ENCODE results near the gene TACC2.

Gene TACC2

DNA sequence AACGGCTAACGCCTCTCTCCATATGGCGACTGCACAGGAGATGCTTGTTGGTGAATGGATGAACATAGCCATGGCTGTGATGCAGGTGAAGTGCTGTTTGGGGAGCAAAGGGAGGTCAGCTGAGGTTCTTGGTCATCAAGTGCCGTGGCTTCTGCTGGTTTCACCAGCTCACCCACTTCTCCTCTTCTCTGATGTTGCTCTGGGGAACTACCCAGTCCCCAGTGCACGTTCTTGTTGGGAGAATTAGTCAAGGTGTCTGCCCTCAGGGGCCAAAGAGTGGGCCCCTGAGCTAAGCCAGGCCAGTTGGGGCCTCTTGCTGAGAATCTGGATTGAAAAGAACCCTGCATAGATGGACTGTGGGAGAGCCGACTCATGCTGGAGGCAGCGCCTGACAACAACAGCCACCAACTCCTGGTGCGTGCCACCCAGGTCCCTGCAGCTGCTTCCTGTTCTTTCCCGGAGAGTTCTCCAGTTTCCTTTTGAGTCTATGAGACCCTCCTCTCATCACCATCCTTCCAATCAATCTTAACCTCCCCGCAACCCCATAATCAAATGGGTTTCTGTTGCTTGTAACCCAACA lies 285.1 kb downstream of the TACC2 start:
- WGBS: 92% methylated on average over 9 of the region's 10 CpGs
- DNase-seq: no peak
- Histone ChIP-seq H3K18ac (ENCODE audit: low read depth in 1 of 2, low read length in 2 of 2) (no peak overlapping the region), H3K9ac (ENCODE audit: low read length) (no peak overlapping the region), H3K9me3 (ENCODE audit: control insufficient read depth, low read length) (no peaks in the 10 kb centered on the region), H3K36me3 (ENCODE audit: control insufficient read depth in 1 of 2, insufficient read depth in 2 of 2, low read depth in 1 of 2, low read length in 2 of 2) (peaks cover 6 to 9% of the 10 kb centered on the region in 2 experiments), H3K4me2 (ENCODE audit: low read length, poor library complexity, severe bottlenecking) (no peak overlapping the region), H3K14ac (ENCODE audit: low read length in 2 of 2) (no peak overlapping the region), H3K4me1 (ENCODE audit: control insufficient read depth, insufficient read depth, low read depth, low read length) (peaks cover 2% of the 10 kb centered on the region), H4K91ac (ENCODE audit: low read length) (no peak overlapping the region), H2AK5ac (ENCODE audit: low read length, severe bottlenecking) (no peak overlapping the region), H2BK5ac (ENCODE audit: low read depth, low read length, poor library complexity, severe bottlenecking) (no peak overlapping the region), H3K23ac (ENCODE audit: low read length in 2 of 2) (no peak overlapping the region), H3K4me3 (ENCODE audit: insufficient read depth in 1 of 2, low read depth in 1 of 2, low read length in 2 of 2) (no peak overlapping the region), H3K4ac (ENCODE audit: low read depth in 1 of 2, low read length in 2 of 2) (no peak overlapping the region), H4K8ac (ENCODE audit: low read length) (no peak overlapping the region), H3K79me1 (replicated peaks; ENCODE audit: low read length, poor library complexity, severe bottlenecking) (no peaks in the 10 kb centered on the region), H2BK120ac (ENCODE audit: low read depth, low read length) (no peak overlapping the region), H3K27ac (ENCODE audit: low read length, poor library complexity, severe bottlenecking) (no peak overlapping the region), H2BK15ac (ENCODE audit: low read depth, poor library complexity, severe bottlenecking) (no peak overlapping the region), H3K27me3 (ENCODE audit: control insufficient read depth in 1 of 2, insufficient read depth in 1 of 2, low read length in 2 of 2) (peaks cover 0 to 4% of the 10 kb centered on the region in 2 experiments), H2BK12ac (ENCODE audit: low read length in 2 of 2) (no peak overlapping the region), H2AFZ (ENCODE audit: low read depth, low read length) (no peak overlapping the region)

DNA sequence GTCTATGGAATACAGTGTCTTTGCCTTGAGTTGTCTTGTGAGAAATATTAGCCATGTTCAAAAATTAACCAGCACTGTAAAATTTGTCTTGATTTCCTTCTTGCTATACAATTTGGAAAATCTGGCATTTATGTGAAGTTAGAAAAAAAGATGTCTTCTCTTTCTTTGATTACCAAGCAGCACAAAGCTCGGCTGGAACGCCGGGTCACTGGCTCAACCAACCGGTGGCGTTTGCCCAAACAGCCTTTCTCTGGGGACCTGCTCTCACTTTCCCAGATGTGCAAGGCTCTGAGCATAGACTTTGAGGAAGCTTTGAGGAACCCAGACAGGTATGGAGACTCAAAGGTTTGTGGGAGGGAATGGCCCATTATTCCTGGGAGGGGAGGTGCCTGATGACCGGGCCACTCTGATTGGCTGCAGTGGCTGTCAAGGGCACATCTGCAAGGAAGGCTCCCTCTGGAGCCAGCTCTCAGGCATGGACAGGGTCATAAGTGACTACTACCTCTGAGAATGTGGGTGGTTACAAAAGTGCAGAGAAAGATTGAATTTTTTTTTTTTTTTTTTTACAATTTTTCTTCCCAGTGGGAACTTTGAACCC lies 287.7 kb downstream of the TACC2 start:
- H3K4me3 ChIP-seq (ENCODE audit: insufficient read depth in 1 of 2, low read depth in 1 of 2, low read length in 2 of 2): no peak overlapping the region
- no peak overlapping the region for H3K14ac ChIP-seq (ENCODE audit: low read length in 2 of 2)
- peaks cover 8% of the 10 kb centered on the region for H3K4me1 ChIP-seq (ENCODE audit: control insufficient read depth, insufficient read depth, low read depth, low read length)
- H3K4ac ChIP-seq (ENCODE audit: low read depth in 1 of 2, low read length in 2 of 2): no peak overlapping the region
- no peak overlapping the region for H3K23ac ChIP-seq (ENCODE audit: low read length in 2 of 2)
- no peak overlapping the region for H3K27ac ChIP-seq (ENCODE audit: low read length, poor library complexity, severe bottlenecking)
- H3K79me1 ChIP-seq (replicated peaks; ENCODE audit: low read length, poor library complexity, severe bottlenecking): no peaks in the 10 kb centered on the region
- H3K9me3 ChIP-seq (ENCODE audit: control insufficient read depth, low read length): no peaks in the 10 kb centered on the region
- H2AFZ ChIP-seq (ENCODE audit: low read depth, low read length): no peak overlapping the region
- DNase-seq: peak; percentile 22
- no peak overlapping the region for H4K8ac ChIP-seq (ENCODE audit: low read length)
- H2BK120ac ChIP-seq (ENCODE audit: low read depth, low read length): no peak overlapping the region
- no peak overlapping the region for H2BK15ac ChIP-seq (ENCODE audit: low read depth, poor library complexity, severe bottlenecking)
- 98% methylated on average over 6 of the region's 6 CpGs for WGBS
- H4K91ac ChIP-seq (ENCODE audit: low read length): no peak overlapping the region
- H3K27me3 ChIP-seq (ENCODE audit: control insufficient read depth in 1 of 2, insufficient read depth in 1 of 2, low read length in 2 of 2): peaks cover 0 to 4% of the 10 kb centered on the region in 2 experiments
- H2BK12ac ChIP-seq (ENCODE audit: low read length in 2 of 2): no peak overlapping the region
- H3K36me3 ChIP-seq (ENCODE audit: control insufficient read depth in 1 of 2, insufficient read depth in 2 of 2, low read depth in 1 of 2, low read length in 2 of 2): peaks cover 0 to 2% of the 10 kb centered on the region in 2 experiments
- no peak overlapping the region for H3K4me2 ChIP-seq (ENCODE audit: low read length, poor library complexity, severe bottlenecking)
- no peak overlapping the region for H2AK5ac ChIP-seq (ENCODE audit: low read length, severe bottlenecking)
- no peak overlapping the region for H3K18ac ChIP-seq (ENCODE audit: low read depth in 1 of 2, low read length in 2 of 2)
- no peak overlapping the region for H3K9ac ChIP-seq (ENCODE audit: low read length)
- no peak overlapping the region for H2BK5ac ChIP-seq (ENCODE audit: low read depth, low read length, poor library complexity, severe bottlenecking)

DNA sequence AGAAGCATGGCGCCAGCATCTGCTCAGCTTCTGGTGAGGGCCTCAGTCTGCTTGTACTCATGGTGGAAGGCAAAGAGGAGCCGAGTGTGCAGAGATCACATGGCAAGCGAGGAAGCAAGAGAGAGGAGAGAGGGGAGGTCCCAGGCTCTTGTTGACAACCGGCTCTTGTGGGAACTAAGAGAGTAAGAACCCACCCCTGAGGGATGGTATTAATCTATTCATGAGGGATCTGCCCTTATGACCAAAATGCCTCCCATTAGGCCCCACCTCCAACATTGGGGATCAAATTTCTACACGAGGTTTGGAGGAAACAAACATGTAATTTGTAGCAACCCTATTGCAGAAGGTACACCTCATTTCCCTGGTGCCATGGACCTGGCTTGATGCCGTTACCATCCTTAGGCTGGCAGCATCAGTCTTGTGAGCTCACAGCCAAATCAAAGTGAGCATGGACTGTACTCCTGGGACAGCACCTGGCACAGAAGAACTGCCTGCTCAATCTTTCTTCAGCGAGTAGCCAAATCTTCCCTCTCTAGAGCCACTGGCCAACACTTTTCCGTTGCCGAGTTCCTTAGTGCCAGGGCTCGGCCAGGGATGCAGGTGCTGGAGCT lies 288.7 kb downstream of the TACC2 start:
- Histone ChIP-seq H3K23ac (ENCODE audit: low read length in 2 of 2) (no peak overlapping the region), H4K8ac (ENCODE audit: low read length) (no peak overlapping the region), H3K4me2 (ENCODE audit: low read length, poor library complexity, severe bottlenecking) (no peak overlapping the region), H3K79me1 (replicated peaks; ENCODE audit: low read length, poor library complexity, severe bottlenecking) (no peaks in the 10 kb centered on the region), H2BK120ac (ENCODE audit: low read depth, low read length) (no peak overlapping the region), H2BK5ac (ENCODE audit: low read depth, low read length, poor library complexity, severe bottlenecking) (no peak overlapping the region), H3K18ac (ENCODE audit: low read depth in 1 of 2, low read length in 2 of 2) (no peak overlapping the region), H2BK15ac (ENCODE audit: low read depth, poor library complexity, severe bottlenecking) (no peak overlapping the region), H3K9ac (ENCODE audit: low read length) (no peak overlapping the region), H3K4ac (ENCODE audit: low read depth in 1 of 2, low read length in 2 of 2) (no peak overlapping the region), H4K91ac (ENCODE audit: low read length) (no peak overlapping the region), H3K4me1 (ENCODE audit: control insufficient read depth, insufficient read depth, low read depth, low read length) (peaks cover 14% of the 10 kb centered on the region), H3K27ac (ENCODE audit: low read length, poor library complexity, severe bottlenecking) (no peak overlapping the region), H3K27me3 (ENCODE audit: control insufficient read depth in 1 of 2, insufficient read depth in 1 of 2, low read length in 2 of 2) (peaks cover 0 to 4% of the 10 kb centered on the region in 2 experiments), H3K9me3 (ENCODE audit: control insufficient read depth, low read length) (no peaks in the 10 kb centered on the region), H3K36me3 (ENCODE audit: control insufficient read depth in 1 of 2, insufficient read depth in 2 of 2, low read depth in 1 of 2, low read length in 2 of 2) (peaks cover 0 to 2% of the 10 kb centered on the region in 2 experiments), H2BK12ac (ENCODE audit: low read length in 2 of 2) (no peak overlapping the region), H2AK5ac (ENCODE audit: low read length, severe bottlenecking) (no peak overlapping the region), H3K4me3 (ENCODE audit: insufficient read depth in 1 of 2, low read depth in 1 of 2, low read length in 2 of 2) (no peak overlapping the region), H3K14ac (ENCODE audit: low read length in 2 of 2) (no peak overlapping the region), H2AFZ (ENCODE audit: low read depth, low read length) (no peak overlapping the region)
- DNase-seq: no peak
- 87% methylated on average over 9 of the region's 10 CpGs for WGBS

DNA sequence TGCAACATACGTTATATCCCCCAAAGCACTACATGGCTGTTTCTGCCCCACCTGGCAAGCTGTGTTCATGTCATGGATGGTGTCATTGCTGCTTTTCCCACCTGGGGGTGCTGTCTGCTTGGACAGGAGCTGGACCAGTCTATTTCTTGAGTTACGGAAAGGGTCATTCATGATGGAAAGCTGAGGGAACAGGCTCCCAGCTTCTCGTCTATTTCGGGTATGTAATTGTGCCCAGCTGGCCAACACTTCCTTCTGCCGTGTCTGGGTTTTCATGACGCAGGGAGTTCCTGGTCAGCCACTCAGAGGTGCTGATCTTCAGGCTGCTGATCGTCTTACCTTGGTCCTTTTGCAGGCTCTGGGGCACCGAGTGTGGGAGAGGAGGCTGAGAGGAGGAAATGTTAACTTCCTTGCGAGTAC lies 290.8 kb downstream of the TACC2 start:
- H3K79me1 ChIP-seq (replicated peaks; ENCODE audit: low read length, poor library complexity, severe bottlenecking): no peaks in the 10 kb centered on the region
- H3K23ac ChIP-seq (ENCODE audit: low read length in 2 of 2): no peak overlapping the region
- no peak overlapping the region for H2BK5ac ChIP-seq (ENCODE audit: low read depth, low read length, poor library complexity, severe bottlenecking)
- H3K36me3 ChIP-seq (ENCODE audit: control insufficient read depth in 1 of 2, insufficient read depth in 2 of 2, low read depth in 1 of 2, low read length in 2 of 2): peaks cover 0 to 2% of the 10 kb centered on the region in 2 experiments
- H3K4me3 ChIP-seq (ENCODE audit: insufficient read depth in 1 of 2, low read depth in 1 of 2, low read length in 2 of 2): no peak overlapping the region
- no peak overlapping the region for H3K4me2 ChIP-seq (ENCODE audit: low read length, poor library complexity, severe bottlenecking)
- peak; percentile 51 for DNase-seq
- H3K27ac ChIP-seq (ENCODE audit: low read length, poor library complexity, severe bottlenecking): no peak overlapping the region
- H2BK15ac ChIP-seq (ENCODE audit: low read depth, poor library complexity, severe bottlenecking): no peak overlapping the region
- WGBS: 55% methylated on average over 9 of the region's 9 CpGs
- no peak overlapping the region for H3K14ac ChIP-seq (ENCODE audit: low read length in 2 of 2)
- H3K9me3 ChIP-seq (ENCODE audit: control insufficient read depth, low read length): no peaks in the 10 kb centered on the region
- no peak overlapping the region for H2AK5ac ChIP-seq (ENCODE audit: low read length, severe bottlenecking)
- peaks cover 0 to 4% of the 10 kb centered on the region in 2 experiments for H3K27me3 ChIP-seq (ENCODE audit: control insufficient read depth in 1 of 2, insufficient read depth in 1 of 2, low read length in 2 of 2)
- peaks cover 19% of the 10 kb centered on the region for H3K4me1 ChIP-seq (ENCODE audit: control insufficient read depth, insufficient read depth, low read depth, low read length)
- no peak overlapping the region for H2BK12ac ChIP-seq (ENCODE audit: low read length in 2 of 2)
- H3K18ac ChIP-seq (ENCODE audit: low read depth in 1 of 2, low read length in 2 of 2): no peak overlapping the region
- H4K8ac ChIP-seq (ENCODE audit: low read length): no peak overlapping the region
- H2AFZ ChIP-seq (ENCODE audit: low read depth, low read length): no peak overlapping the region
- peak overlapping the region; percentile 10 for H3K9ac ChIP-seq (ENCODE audit: low read length)
- no peak overlapping the region for H3K4ac ChIP-seq (ENCODE audit: low read depth in 1 of 2, low read length in 2 of 2)
- no peak overlapping the region for H2BK120ac ChIP-seq (ENCODE audit: low read depth, low read length)
- H4K91ac ChIP-seq (ENCODE audit: low read length): no peak overlapping the region

Measured in mesenchymal stem cell (in vitro differentiated cells and primary cell).